HEK293 (cell line): Measurements from ENCODE around the gene BCR.

ENCODE experiments used
- CTCF ChIA-PET: fragments of 350-600 bp; formaldehyde crosslinking; extraction: SDS; loops from one replicate; lab custom pipeline; 2021; ENCODE audit warnings: antibody characterized with exemption; lab: Yijun Ruan, JAX
- POLR2A ChIA-PET: fragments of 300-600 bp; formaldehyde crosslinking; extraction: SDS; loops from one replicate; lab custom pipeline; 2020; ENCODE audit warnings: antibody characterized with exemption, inconsistent platforms; lab: Yijun Ruan, JAX
- H3K27ac ChIP-seq: fragments of 200-500 bp; sonication (Bioruptor generic); 2 replicates; pipeline ENCODE4 v1.5.1; 2014; ENCODE audit warnings: low read depth, low read length, control low read depth, inconsistent platforms; ENCODE audit errors: extremely low read depth
- H3K36me3 ChIP-seq, 2 experiments: fragments of 200-500 bp in 1 of 2; sonication (Bioruptor generic) in 1 of 2; 1 replicate in 1 of 2; 2 replicates in 1 of 2; pipeline ENCODE4 v1.5.1; 2014 to 2017; ENCODE audit warnings: inconsistent platforms in 2 of 2, low read length in 2 of 2; ENCODE audit not compliant: control insufficient read depth in 2 of 2, insufficient read depth in 1 of 2
- H3K4me1 ChIP-seq: fragments of 200-500 bp; sonication (Bioruptor generic); 2 replicates; pipeline ENCODE4 v1.5.1; 2014; ENCODE audit warnings: mild to moderate bottlenecking, low read length, inconsistent platforms; ENCODE audit not compliant: control insufficient read depth, insufficient read depth
- H3K4me3 ChIP-seq: 2 replicates; pipeline ENCODE4 v1.5.1; 2011; ENCODE audit warnings: low read depth, mild to moderate bottlenecking, control low read depth, low read length, moderate library complexity
- H3K9me3 ChIP-seq: fragments of 200-500 bp; sonication (Bioruptor generic); 2 replicates; pipeline ENCODE4 v1.5.1; 2014; ENCODE audit warnings: low read depth, low read length, inconsistent platforms; ENCODE audit not compliant: control insufficient read depth, insufficient read depth
- ATF2 ChIP-seq: fragments of 450-650 bp; formaldehyde crosslinking; IDR thresholded peaks from 2 replicates; pipeline ENCODE4 v1.5.1; 2016; ENCODE audit warnings: missing biosample characterization, missing genetic modification characterization, low read depth
- CTCF ChIP-seq: fragments of 450-650 bp; formaldehyde crosslinking; IDR thresholded peaks from 2 replicates; pipeline ENCODE4 v1.5.1; 2016; ENCODE audit warnings: missing biosample characterization, missing genetic modification characterization
- EGR2 ChIP-seq: fragments of 450-650 bp; formaldehyde crosslinking; IDR thresholded peaks from 2 replicates; pipeline ENCODE4 v1.5.1; 2016; ENCODE audit warnings: low read depth, missing biosample characterization, missing genetic modification characterization
- HIC1 ChIP-seq: fragments of 450-650 bp; formaldehyde crosslinking; IDR thresholded peaks from 2 replicates; pipeline ENCODE4 v1.5.1; 2016; ENCODE audit warnings: missing biosample characterization, missing genetic modification characterization
- KLF1 ChIP-seq: fragments of 450-650 bp; formaldehyde crosslinking; IDR thresholded peaks from 2 replicates; pipeline ENCODE4 v1.5.1; 2016; ENCODE audit warnings: missing biosample characterization, missing genetic modification characterization
- KLF8 ChIP-seq: fragments of 450-650 bp; formaldehyde crosslinking; IDR thresholded peaks from 2 replicates; pipeline ENCODE4 v1.5.1; 2016; ENCODE audit warnings: missing biosample characterization, missing genetic modification characterization
- PRDM4 ChIP-seq: fragments of 450-650 bp; formaldehyde crosslinking; IDR thresholded peaks from 2 replicates; pipeline ENCODE4 v1.5.1; 2017; ENCODE audit warnings: missing biosample characterization, missing genetic modification characterization
- SETDB1 ChIP-seq: IDR thresholded peaks from one replicate; pipeline ENCODE4 v1.6.1; 2017; ENCODE audit warnings: mild to moderate bottlenecking, low read length, moderate library complexity, mixed read lengths; ENCODE audit not compliant: insufficient read length
- SP2 ChIP-seq: fragments of 450-650 bp; formaldehyde crosslinking; IDR thresholded peaks from 2 replicates; pipeline ENCODE4 v1.5.1; 2016; ENCODE audit warnings: missing biosample characterization, missing genetic modification characterization
- WT1 ChIP-seq: fragments of 450-650 bp; formaldehyde crosslinking; IDR thresholded peaks from 2 replicates; pipeline ENCODE4 v1.5.1; 2016; ENCODE audit warnings: missing biosample characterization, missing genetic modification characterization
- ZNF26 ChIP-seq: fragments of 450-650 bp; formaldehyde crosslinking; IDR thresholded peaks from 2 replicates; pipeline ENCODE4 v1.5.1; 2016; ENCODE audit warnings: missing biosample characterization, missing genetic modification characterization
- ZNF280C ChIP-seq: fragments of 450-650 bp; formaldehyde crosslinking; IDR thresholded peaks from 2 replicates; pipeline ENCODE4 v1.5.1; 2016; ENCODE audit warnings: missing biosample characterization, missing genetic modification characterization
- ZNF580 ChIP-seq: fragments of 450-650 bp; formaldehyde crosslinking; IDR thresholded peaks from 2 replicates; pipeline ENCODE4 v1.5.1; 2016; ENCODE audit warnings: missing biosample characterization, missing genetic modification characterization
- ZNF624 ChIP-seq: fragments of 450-650 bp; formaldehyde crosslinking; IDR thresholded peaks from 2 replicates; pipeline ENCODE4 v1.5.1; 2017; ENCODE audit warnings: missing biosample characterization, missing genetic modification characterization
- ZNF629 ChIP-seq: fragments of 450-650 bp; formaldehyde crosslinking; IDR thresholded peaks from 2 replicates; pipeline ENCODE4 v1.5.1; 2017; ENCODE audit warnings: missing biosample characterization, missing genetic modification characterization
- ZNF707 ChIP-seq: fragments of 450-650 bp; formaldehyde crosslinking; IDR thresholded peaks from 2 replicates; pipeline ENCODE4 v1.5.1; 2016; ENCODE audit warnings: missing biosample characterization, missing genetic modification characterization
- ZNF776 ChIP-seq: fragments of 450-650 bp; formaldehyde crosslinking; IDR thresholded peaks from 2 replicates; pipeline ENCODE4 v1.5.0; 2017; ENCODE audit warnings: missing biosample characterization, missing genetic modification characterization, borderline replicate concordance
- ZNF785 ChIP-seq: fragments of 450-650 bp; formaldehyde crosslinking; IDR thresholded peaks from 2 replicates; pipeline ENCODE4 v1.5.1; 2016; ENCODE audit warnings: missing biosample characterization, missing genetic modification characterization

The BCR gene

GRCh38 chr22:23251445-23252093 lies 71.3 kb downstream of the BCR start (continued):
- TF ChIP-seq ATF2 (tag by site-specific recombination) = peak; percentile 61; the same call in 1 of the 2 replicates
- TF ChIP-seq HIC1 = peak; percentile 87
- TF ChIP-seq KLF1 (tag by site-specific recombination) = peak; percentile 66
- TF ChIP-seq KLF8 (tag by site-specific recombination) = 0 out of 2 replicates have a peak, but pooled peaks have one; percentile 24
- TF ChIP-seq ZNF629 (tag by site-specific recombination) = peak; percentile 74; the same call in 1 of the 2 replicates

GRCh38 chr22:23253475-23254055 lies 73.3 kb downstream of the BCR start:
- H3K9me3 ChIP-seq = no peaks in the 10 kb centered on the region
- H3K4me1 ChIP-seq = no peaks in the 10 kb centered on the region
- POLR2A ChIA-PET = no interaction called here
- no peak overlapping the region for H3K27ac ChIP-seq
- TF ChIP-seq ZNF280C (no peak), PRDM4 (tag by site-specific recombination) (no peak)
- TF ChIP-seq, all 188 proteins: peak for 0
- Histone ChIP-seq H3K4me3 (no peak overlapping the region), H3K36me3 (peaks cover 0 to 55% of the 10 kb centered on the region in 2 experiments; a peak in 1 of 3 replicates)
- CTCF ChIA-PET = interaction anchor here (1.4 kb wide), 1 partner anchor 294 kb away, joined by 4 read pairs; no protein-coding TSS in a partner anchor

- H3K4me3 ChIP-seq = no peak overlapping the region
- no peaks in the 10 kb centered on the region for H3K9me3 ChIP-seq
- ChIA-PET POLR2A (interaction anchor here (0.5 kb wide), 1 partner anchor 665 kb away, joined by 5 read pairs; no protein-coding TSS in a partner anchor), CTCF (interaction anchor here (0.6 to 1.5 kb wide), 3 partner anchors 19 to 77 kb away, joined by 3 to 7 read pairs (median 5); no protein-coding TSS in a partner anchor)
- H3K4me1 ChIP-seq = no peaks in the 10 kb centered on the region
- no peak overlapping the region for H3K27ac ChIP-seq
- peaks cover 0 to 72% of the 10 kb centered on the region in 2 experiments; a peak in 1 of 3 replicates for H3K36me3 ChIP-seq
- TF ChIP-seq ZNF785 (tag by site-specific recombination) (no peak), ZNF707 (tag by site-specific recombination) (no peak), ZNF624 (tag by site-specific recombination) (no peak), ZNF580 (tag by site-specific recombination) (no peak), CTCF (tag by site-specific recombination) (no peak), SP2 (no peak), SETDB1 (no peak), ZNF776 (tag by site-specific recombination) (no peak), ZNF26 (tag by site-specific recombination) (no peak), WT1 (tag by site-specific recombination) (no peak), EGR2 (tag by site-specific recombination) (peak; percentile 73)
These were observed 75.3 kb downstream of the BCR start for GRCh38 chr22:23255506-23256170.
